Panc1 (cell line): ENCODE results near the gene KIZ. TPM values are rescaled to one million over a fixed set of nuclear protein-coding genes. Genes with fewer than 3 reads are reported as not detected.

Source experiments
- ATAC-seq: fragments of 200-7000 bp; cut with Tn5 transposase; 2 replicates; pipeline ENCODE4 v1.9.1; 2020; ENCODE audit warnings: mild to moderate bottlenecking, moderate library complexity
- BruUV-seq: library from RNA; stranded (reverse); fragments of 400-500 nt; replicated peaks from 2 replicates; lab custom pipeline; 2021; lab: Mats Ljungman, UMichigan
- CTCF ChIA-PET: fragments of 300-600 bp; sonication (Branson Sonifier 250); formaldehyde crosslinking; loops from one replicate; lab custom pipeline; 2022; ENCODE audit warnings: antibody characterized with exemption; lab: Charles Lee
- POLR2A ChIA-PET: fragments of 300-600 bp; sonication (Branson Sonifier 250); formaldehyde crosslinking; loops from one replicate; lab custom pipeline; 2022; ENCODE audit warnings: antibody characterized with exemption; lab: Charles Lee
- DNase-seq: peaks from one replicate; pipeline ENCODE4 v3.0.0-alpha.2; 2010; ENCODE audit warnings: low read depth, low spot score
- H3K27ac ChIP-seq: 2 replicates; pipeline ENCODE4 v1.5.1; 2011; ENCODE audit warnings: mild to moderate bottlenecking, low read length, inconsistent platforms
- H3K27me3 ChIP-seq: fragments of 200-500 bp; sonication (Bioruptor generic); 2 replicates; pipeline ENCODE4 v1.6.0; 2014; ENCODE audit warnings: low read length, inconsistent platforms; ENCODE audit not compliant: control insufficient read depth, insufficient read depth
- H3K36me3 ChIP-seq: fragments of 200-500 bp; sonication (Bioruptor generic); 2 replicates; pipeline ENCODE4 v1.5.1; 2014; ENCODE audit warnings: inconsistent platforms, mild to moderate bottlenecking, low read length, moderate library complexity; ENCODE audit not compliant: control insufficient read depth, insufficient read depth
- H3K4me1 ChIP-seq: 2 replicates; pipeline ENCODE4 v1.5.1; 2011; ENCODE audit warnings: inconsistent platforms, mild to moderate bottlenecking, low read length, moderate library complexity; ENCODE audit not compliant: control insufficient read depth, insufficient read depth
- H3K4me3 ChIP-seq, 2 experiments: 2 replicates each; pipeline ENCODE4 v1.5.1; 2011 to 2012; ENCODE audit warnings: low read depth in 2 of 2, low read length in 2 of 2, mild to moderate bottlenecking in 2 of 2, inconsistent platforms in 1 of 2, moderate library complexity in 1 of 2
- H3K9me3 ChIP-seq: fragments of 200-500 bp; sonication (Bioruptor generic); 2 replicates; pipeline ENCODE4 v1.5.1; 2014; ENCODE audit warnings: low read depth, mild to moderate bottlenecking, inconsistent platforms, low read length, moderate library complexity; ENCODE audit not compliant: control insufficient read depth, insufficient read depth
- POLR2AphosphoS5 ChIP-seq: IDR thresholded peaks from 2 replicates; pipeline ENCODE4 v1.6.1; 2012; ENCODE audit warnings: mild to moderate bottlenecking, low read depth, low read length, moderate library complexity
- SIN3A ChIP-seq: IDR thresholded peaks from 2 replicates; pipeline ENCODE4 v1.6.1; 2012; ENCODE audit warnings: low read depth, mild to moderate bottlenecking, low read length, moderate library complexity, borderline replicate concordance; ENCODE audit not compliant: insufficient read depth
- TCF7L2 ChIP-seq: IDR thresholded peaks from 2 replicates; pipeline ENCODE4 v1.6.1; 2011; ENCODE audit warnings: mild to moderate bottlenecking, low read depth, low read length, inconsistent platforms
- in situ Hi-C: cut with HindIII; loops from 2 replicates; pipeline ENCODE4 v1.10.0; 2016; ENCODE audit warnings: low sequenced_read_pairs, low pct_unique_long_range_greater_than_20kb
- intact Hi-C: fragments of 100-400 bp; cut with micrococcal nuclease; formaldehyde crosslinking; loops from one replicate; pipeline ENCODE4 v1.10.0; 2022; ENCODE audit not compliant: unreplicated experiment
- total RNA-seq: library from RNA; stranded (reverse); gene quantifications from one replicate; pipeline ENCODE4 v1.2.1, GENCODE V29; 2021; ENCODE audit not compliant: unreplicated experiment
- TF ChIP-seq, protein P1 (sequence below), 2 experiments: IDR thresholded peaks; 2 replicates each; pipeline ENCODE4 v1.6.1; 2011 to 2012; ENCODE audit warnings: low read depth in 2 of 2, control low read depth in 1 of 2, low read length in 1 of 2, mild to moderate bottlenecking in 1 of 2, moderate library complexity in 1 of 2; ENCODE audit not compliant: insufficient read depth in 1 of 2
- TF ChIP-seq, protein P2 (sequence below): fragments of 450-650 bp; IDR thresholded peaks from 2 replicates; pipeline ENCODE4 v1.5.1; 2017; ENCODE audit warnings: mild to moderate bottlenecking

Gene KIZ
- total RNA-seq, 1 experiment from 2014 or later: 6.5 TPM

DNA sequence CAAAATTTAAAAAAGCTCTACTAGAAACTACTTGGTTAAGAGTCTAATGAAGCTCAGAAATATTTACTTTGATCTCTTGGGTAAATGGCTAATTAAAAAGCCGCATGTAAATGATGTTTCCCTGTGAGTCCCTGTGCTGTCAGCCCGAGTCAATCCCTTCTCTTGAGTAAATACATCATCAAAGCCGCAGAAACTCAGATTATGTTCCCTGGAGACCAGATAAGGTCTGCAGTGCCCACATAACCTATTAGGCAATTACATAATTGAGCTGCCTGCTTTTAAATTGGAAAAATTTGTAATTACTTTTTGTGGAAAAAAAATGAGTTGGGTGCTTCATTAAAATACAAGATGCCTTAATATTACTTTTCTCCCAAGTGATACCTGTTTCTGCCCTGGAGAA, 83.1 kb downstream of the KIZ start:
- DNase-seq (no peak), ATAC-seq (no peak)
- ChIA-PET POLR2A (no interaction called here), CTCF (no interaction called here)
- no TSS peak for BruUV-seq
- in situ Hi-C loops (no loop called here), intact Hi-C loops (no loop called here)
- TF ChIP-seq SIN3A: no peak
- no peak for TF ChIP-seq TCF7L2
- TF ChIP-seq POLR2AphosphoS5: no peak
- TF ChIP-seq, protein P1, sequence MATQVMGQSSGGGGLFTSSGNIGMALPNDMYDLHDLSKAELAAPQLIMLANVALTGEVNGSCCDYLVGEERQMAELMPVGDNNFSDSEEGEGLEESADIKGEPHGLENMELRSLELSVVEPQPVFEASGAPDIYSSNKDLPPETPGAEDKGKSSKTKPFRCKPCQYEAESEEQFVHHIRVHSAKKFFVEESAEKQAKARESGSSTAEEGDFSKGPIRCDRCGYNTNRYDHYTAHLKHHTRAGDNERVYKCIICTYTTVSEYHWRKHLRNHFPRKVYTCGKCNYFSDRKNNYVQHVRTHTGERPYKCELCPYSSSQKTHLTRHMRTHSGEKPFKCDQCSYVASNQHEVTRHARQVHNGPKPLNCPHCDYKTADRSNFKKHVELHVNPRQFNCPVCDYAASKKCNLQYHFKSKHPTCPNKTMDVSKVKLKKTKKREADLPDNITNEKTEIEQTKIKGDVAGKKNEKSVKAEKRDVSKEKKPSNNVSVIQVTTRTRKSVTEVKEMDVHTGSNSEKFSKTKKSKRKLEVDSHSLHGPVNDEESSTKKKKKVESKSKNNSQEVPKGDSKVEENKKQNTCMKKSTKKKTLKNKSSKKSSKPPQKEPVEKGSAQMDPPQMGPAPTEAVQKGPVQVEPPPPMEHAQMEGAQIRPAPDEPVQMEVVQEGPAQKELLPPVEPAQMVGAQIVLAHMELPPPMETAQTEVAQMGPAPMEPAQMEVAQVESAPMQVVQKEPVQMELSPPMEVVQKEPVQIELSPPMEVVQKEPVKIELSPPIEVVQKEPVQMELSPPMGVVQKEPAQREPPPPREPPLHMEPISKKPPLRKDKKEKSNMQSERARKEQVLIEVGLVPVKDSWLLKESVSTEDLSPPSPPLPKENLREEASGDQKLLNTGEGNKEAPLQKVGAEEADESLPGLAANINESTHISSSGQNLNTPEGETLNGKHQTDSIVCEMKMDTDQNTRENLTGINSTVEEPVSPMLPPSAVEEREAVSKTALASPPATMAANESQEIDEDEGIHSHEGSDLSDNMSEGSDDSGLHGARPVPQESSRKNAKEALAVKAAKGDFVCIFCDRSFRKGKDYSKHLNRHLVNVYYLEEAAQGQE (IDR thresholded peaks at IDR 0.05; ENCODE audit: insufficient read depth in 1 of 2, low read depth in 2 of 2, low read length in 1 of 2): no peak
- TF ChIP-seq, protein P2, sequence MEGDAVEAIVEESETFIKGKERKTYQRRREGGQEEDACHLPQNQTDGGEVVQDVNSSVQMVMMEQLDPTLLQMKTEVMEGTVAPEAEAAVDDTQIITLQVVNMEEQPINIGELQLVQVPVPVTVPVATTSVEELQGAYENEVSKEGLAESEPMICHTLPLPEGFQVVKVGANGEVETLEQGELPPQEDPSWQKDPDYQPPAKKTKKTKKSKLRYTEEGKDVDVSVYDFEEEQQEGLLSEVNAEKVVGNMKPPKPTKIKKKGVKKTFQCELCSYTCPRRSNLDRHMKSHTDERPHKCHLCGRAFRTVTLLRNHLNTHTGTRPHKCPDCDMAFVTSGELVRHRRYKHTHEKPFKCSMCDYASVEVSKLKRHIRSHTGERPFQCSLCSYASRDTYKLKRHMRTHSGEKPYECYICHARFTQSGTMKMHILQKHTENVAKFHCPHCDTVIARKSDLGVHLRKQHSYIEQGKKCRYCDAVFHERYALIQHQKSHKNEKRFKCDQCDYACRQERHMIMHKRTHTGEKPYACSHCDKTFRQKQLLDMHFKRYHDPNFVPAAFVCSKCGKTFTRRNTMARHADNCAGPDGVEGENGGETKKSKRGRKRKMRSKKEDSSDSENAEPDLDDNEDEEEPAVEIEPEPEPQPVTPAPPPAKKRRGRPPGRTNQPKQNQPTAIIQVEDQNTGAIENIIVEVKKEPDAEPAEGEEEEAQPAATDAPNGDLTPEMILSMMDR: no peak
- no peaks in the 10 kb centered on the region for H3K4me1 ChIP-seq
- H3K9me3 ChIP-seq: no peaks in the 10 kb centered on the region
- no peak overlapping the region for H3K27ac ChIP-seq
- H3K27me3 ChIP-seq: no peaks in the 10 kb centered on the region
- H3K4me3 ChIP-seq: no peak overlapping the region
- H3K36me3 ChIP-seq: no peaks in the 10 kb centered on the region

DNA sequence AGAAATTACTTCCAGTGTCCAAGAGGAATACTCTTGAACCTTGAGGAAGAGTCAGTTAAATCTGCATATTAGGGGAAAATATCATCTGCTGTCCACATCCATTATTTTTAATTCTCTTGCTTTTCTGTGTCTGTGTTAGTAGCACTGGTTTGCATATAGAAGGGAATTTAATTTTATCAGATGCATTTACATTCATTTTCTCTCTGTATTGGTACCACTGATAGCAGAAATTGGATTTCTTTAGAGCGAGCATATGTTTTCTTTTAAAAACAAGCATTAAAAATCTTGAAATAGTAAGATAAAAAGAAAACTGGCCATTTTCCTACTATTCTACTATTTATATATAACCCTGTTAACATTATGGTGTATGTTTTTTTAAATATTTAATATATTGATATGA, 83.8 kb downstream of the KIZ start:
- ChIA-PET CTCF (no interaction called here), POLR2A (no interaction called here)
- no TSS peak for BruUV-seq
- in situ Hi-C loops (no loop called here), intact Hi-C loops (no loop called here)
- H3K27me3 ChIP-seq: no peaks in the 10 kb centered on the region
- no peak overlapping the region for H3K27ac ChIP-seq
- no peaks in the 10 kb centered on the region for H3K9me3 ChIP-seq
- H3K36me3 ChIP-seq: no peaks in the 10 kb centered on the region
- no peak overlapping the region for H3K4me3 ChIP-seq
- ATAC-seq: no peak
- no peaks in the 10 kb centered on the region for H3K4me1 ChIP-seq
- no peak for TF ChIP-seq SIN3A
- TF ChIP-seq TCF7L2: no peak
- TF ChIP-seq, protein P2: no peak
- TF ChIP-seq, protein P1 (IDR thresholded peaks at IDR 0.05; ENCODE audit: insufficient read depth in 1 of 2, low read depth in 2 of 2, low read length in 1 of 2): no peak
- no peak for TF ChIP-seq POLR2AphosphoS5
- no peak for DNase-seq
